ENCODE results near the gene KMT2B. TPM values are rescaled to one million over a fixed set of nuclear protein-coding genes. Genes with fewer than 3 reads are reported as not detected.
A peak's percentile ranks its signal among the peaks of the same experiment; 100 is the strongest.

Gene KMT2B
- total and polyA plus RNA-seq, 2 of the 8 experiments (the other 6 are each of a cell fraction or from before 2014, with no cell fraction given): 26.7 to 38.6 TPM

DNA sequence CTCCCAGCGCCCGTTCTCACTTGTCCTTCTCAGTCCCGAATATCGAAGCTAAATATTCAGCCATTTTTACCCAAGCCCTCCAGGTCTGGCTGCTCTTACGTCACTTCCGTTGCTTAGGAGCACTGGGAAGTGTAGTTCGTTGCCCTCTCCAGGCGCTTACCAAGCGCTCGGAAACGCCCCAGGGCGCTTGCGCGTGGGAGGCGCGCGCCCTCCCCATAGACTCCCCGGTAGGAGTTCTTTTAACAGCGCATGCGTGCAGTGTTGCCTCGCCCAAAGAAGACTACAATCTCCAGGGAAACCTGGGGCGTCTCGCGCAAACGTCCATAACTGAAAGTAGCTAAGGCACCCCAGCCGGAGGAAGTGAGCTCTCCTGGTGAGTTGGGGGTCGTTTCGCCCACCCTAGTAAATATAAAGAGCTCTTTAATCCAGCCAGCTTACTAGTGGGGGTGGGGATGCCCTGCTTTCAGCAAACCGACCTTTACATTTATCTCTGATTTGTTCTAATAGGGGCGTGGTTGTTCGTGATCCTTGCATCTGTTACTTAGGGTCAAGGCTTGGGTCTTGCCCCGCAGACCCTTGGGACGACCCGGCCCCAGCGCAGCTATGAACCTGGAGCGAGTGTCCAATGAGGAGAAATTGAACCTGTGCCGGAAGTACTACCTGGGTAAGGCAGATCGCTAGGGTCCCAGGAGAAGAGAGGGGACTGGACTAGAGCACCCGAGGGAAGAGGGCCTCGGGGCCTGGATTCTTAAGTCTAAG, 27.7 kb downstream of the KMT2B start, which contains the start of the genes PSENEN and U2AF1L4 (continued):
- TF ChIP-seq TEAD4 (IDR thresholded peaks at IDR 0.05; ENCODE audit: low read depth, low read length) (no peak), KDM1A (IDR thresholded peaks at IDR 0.05; ENCODE audit: borderline replicate concordance, low read length) (no peak), CEBPB (IDR thresholded peaks at IDR 0.05; ENCODE audit: low read depth, low read length) (no peak), SAP30 (IDR thresholded peaks at IDR 0.05; ENCODE audit: insufficient read depth, insufficient replicate concordance, low read length) (peak; percentile 88), SP1 (IDR thresholded peaks at IDR 0.05; ENCODE audit: low read depth, low read length) (no peak), KDM5A (IDR thresholded peaks at IDR 0.05; ENCODE audit: low read length) (no peak), RNF2 (IDR thresholded peaks at IDR 0.05; ENCODE audit: borderline replicate concordance, low read depth, low read length, missing control alignments, poor library complexity, severe bottlenecking) (no peak), SIX5 (IDR thresholded peaks at IDR 0.05; ENCODE audit: low read depth, low read length) (peak; percentile 78), BCL11A (IDR thresholded peaks at IDR 0.05; ENCODE audit: low read depth in 2 of 2, low read length in 2 of 2) (no peak), JUND (IDR thresholded peaks at IDR 0.05; ENCODE audit: low read length) (peak; percentile 17; the same call in 1 of the 2 replicates), CTBP2 (IDR thresholded peaks at IDR 0.05; ENCODE audit: borderline replicate concordance, insufficient read depth, insufficient read length, low read length) (no peak), MAFK (IDR thresholded peaks at IDR 0.05; ENCODE audit: low read depth, low read length) (no peak), EGR1 (IDR thresholded peaks at IDR 0.05; ENCODE audit: borderline replicate concordance, low read depth, low read length) (peak; percentile 95), SUZ12 (IDR thresholded peaks at IDR 0.05; ENCODE audit: low read length) (no peak), RFX5 (IDR thresholded peaks at IDR 0.05; ENCODE audit: borderline replicate concordance, low read depth, low read length) (no peak), POLR2A (IDR thresholded peaks at IDR 0.05; ENCODE audit: control extremely low read depth in 1 of 2, low read depth in 2 of 2, low read length in 2 of 2) (no peak), TAF1 (IDR thresholded peaks at IDR 0.05; ENCODE audit: low read depth, low read length) (peak; percentile 67; the same call in 1 of the 2 replicates), TAF7 (optimal IDR thresholded peaks at IDR 0.05; ENCODE audit: borderline replicate concordance, low read depth, low read length) (no peak), NRF1 (IDR thresholded peaks at IDR 0.05; ENCODE audit: low read depth, low read length) (peak; percentile 91)
- TF ChIP-seq, protein P1, sequence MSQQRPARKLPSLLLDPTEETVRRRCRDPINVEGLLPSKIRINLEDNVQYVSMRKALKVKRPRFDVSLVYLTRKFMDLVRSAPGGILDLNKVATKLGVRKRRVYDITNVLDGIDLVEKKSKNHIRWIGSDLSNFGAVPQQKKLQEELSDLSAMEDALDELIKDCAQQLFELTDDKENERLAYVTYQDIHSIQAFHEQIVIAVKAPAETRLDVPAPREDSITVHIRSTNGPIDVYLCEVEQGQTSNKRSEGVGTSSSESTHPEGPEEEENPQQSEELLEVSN (IDR thresholded peaks at IDR 0.05): no peak

All from H1 (cell line).